GM12878 (cell line): Measurements from ENCODE around the gene DIS3L2. TPM values are rescaled to one million over a fixed set of nuclear protein-coding genes. Genes with fewer than 3 reads are reported as not detected.

ENCODE experiments used
- HDGF ChIP-seq: fragments of 450-650 bp; IDR thresholded peaks from 2 replicates; pipeline ENCODE4 v1.6.1; 2016; ENCODE audit warnings: antibody characterized with exemption
- IKZF2 ChIP-seq, 2 experiments: fragments of 450-650 bp; IDR thresholded peaks; 2 replicates each; pipeline ENCODE4 v1.6.1; 2017; ENCODE audit warnings: mild to moderate bottlenecking in 2 of 2, moderate library complexity in 2 of 2
- LARP7 ChIP-seq: fragments of 450-650 bp; IDR thresholded peaks from 2 replicates; pipeline ENCODE4 v1.6.1; 2017; ENCODE audit warnings: mild to moderate bottlenecking
- MAX ChIP-seq: IDR thresholded peaks from 2 replicates; pipeline ENCODE4 v1.6.1; 2012; ENCODE audit warnings: low read depth, low read length, improper control_type of control experiment
- NFYA ChIP-seq: IDR thresholded peaks from 2 replicates; pipeline ENCODE4 v1.6.1; 2011; ENCODE audit warnings: low read depth, mild to moderate bottlenecking, low read length, improper control_type of control experiment, borderline replicate concordance
- polyA plus RNA-seq, 11 experiments: library from polyadenylated mRNA; depleted of rRNA in 4 of 11; unstranded in 6 of 11; stranded (reverse) in 5 of 11; fragments of >200 nt; fragmentation: Nextera tagmentation in 4 of 11; fragmentation: Illumina TruSeq in 1 of 11; extraction: Ambion mirVana in 4 of 11; extraction: Trizol in 1 of 11; gene quantifications; 1 replicate in 1 of 11; 2 replicates in 10 of 11; pipeline versions ENCODE4 v1.2.1 to v1.2.3, GENCODE V29; 2011 to 2016; ENCODE audit warnings: inconsistent platforms in 2 of 11, missing spikeins in 2 of 11, low read depth in 1 of 11
- total RNA-seq, 4 experiments: library from RNA; depleted of rRNA in 3 of 4; stranded (reverse); fragments of >200 nt in 3 of 4; fragmentation: Illumina TruSeq in 1 of 4; extraction: Trizol in 1 of 4; gene quantifications; 2 replicates each; pipeline versions ENCODE4 v1.2.1 to v1.2.3, GENCODE V29; 2013 to 2021
- TF ChIP-seq, protein P1 (sequence below): fragments of 450-650 bp; formaldehyde crosslinking; IDR thresholded peaks from 2 replicates; pipeline ENCODE4 v1.5.0; 2022; ENCODE audit warnings: mild to moderate bottlenecking, missing genetic modification characterization
- TF ChIP-seq, protein P2 (sequence below): fragments of 450-650 bp; formaldehyde crosslinking; IDR thresholded peaks from 2 replicates; pipeline ENCODE4 v1.4.0; 2022; ENCODE audit warnings: mild to moderate bottlenecking, moderate library complexity

The DIS3L2 gene
- total and polyA plus RNA-seq, 10 of the 15 experiments (the other 5 are each of a cell fraction or from before 2014, with no cell fraction given): 3.5 to 27.1 (median 16.0) TPM

DNA sequence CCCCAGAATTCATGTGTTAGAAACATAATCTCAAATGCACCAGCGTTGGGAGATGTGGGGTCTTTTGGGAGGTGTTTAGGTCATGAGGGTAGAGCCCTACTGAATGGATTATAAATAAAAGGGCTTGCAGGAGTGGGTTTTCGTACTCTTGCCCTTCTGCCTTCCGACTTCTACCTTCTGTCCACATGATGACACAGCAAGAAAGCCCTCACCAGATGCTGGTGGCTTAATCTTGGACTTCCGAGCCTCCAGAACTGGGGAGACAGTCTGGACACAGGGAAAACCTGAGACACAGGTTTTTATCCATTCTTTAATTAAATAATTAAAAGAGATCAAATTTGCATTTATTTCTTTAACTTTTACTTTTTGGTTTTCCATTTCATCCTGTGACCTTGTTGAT, 87.8 kb downstream of the DIS3L2 start (continued):
- TF ChIP-seq, protein P1, sequence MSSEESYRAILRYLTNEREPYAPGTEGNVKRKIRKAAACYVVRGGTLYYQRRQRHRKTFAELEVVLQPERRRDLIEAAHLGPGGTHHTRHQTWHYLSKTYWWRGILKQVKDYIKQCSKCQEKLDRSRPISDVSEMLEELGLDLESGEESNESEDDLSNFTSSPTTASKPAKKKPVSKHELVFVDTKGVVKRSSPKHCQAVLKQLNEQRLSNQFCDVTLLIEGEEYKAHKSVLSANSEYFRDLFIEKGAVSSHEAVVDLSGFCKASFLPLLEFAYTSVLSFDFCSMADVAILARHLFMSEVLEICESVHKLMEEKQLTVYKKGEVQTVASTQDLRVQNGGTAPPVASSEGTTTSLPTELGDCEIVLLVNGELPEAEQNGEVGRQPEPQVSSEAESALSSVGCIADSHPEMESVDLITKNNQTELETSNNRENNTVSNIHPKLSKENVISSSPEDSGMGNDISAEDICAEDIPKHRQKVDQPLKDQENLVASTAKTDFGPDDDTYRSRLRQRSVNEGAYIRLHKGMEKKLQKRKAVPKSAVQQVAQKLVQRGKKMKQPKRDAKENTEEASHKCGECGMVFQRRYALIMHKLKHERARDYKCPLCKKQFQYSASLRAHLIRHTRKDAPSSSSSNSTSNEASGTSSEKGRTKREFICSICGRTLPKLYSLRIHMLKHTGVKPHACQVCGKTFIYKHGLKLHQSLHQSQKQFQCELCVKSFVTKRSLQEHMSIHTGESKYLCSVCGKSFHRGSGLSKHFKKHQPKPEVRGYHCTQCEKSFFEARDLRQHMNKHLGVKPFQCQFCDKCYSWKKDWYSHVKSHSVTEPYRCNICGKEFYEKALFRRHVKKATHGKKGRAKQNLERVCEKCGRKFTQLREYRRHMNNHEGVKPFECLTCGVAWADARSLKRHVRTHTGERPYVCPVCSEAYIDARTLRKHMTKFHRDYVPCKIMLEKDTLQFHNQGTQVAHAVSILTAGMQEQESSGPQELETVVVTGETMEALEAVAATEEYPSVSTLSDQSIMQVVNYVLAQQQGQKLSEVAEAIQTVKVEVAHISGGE (CRISPR knock-in tag): no peak
- TF ChIP-seq LARP7: no peak
- TF ChIP-seq, protein P2, sequence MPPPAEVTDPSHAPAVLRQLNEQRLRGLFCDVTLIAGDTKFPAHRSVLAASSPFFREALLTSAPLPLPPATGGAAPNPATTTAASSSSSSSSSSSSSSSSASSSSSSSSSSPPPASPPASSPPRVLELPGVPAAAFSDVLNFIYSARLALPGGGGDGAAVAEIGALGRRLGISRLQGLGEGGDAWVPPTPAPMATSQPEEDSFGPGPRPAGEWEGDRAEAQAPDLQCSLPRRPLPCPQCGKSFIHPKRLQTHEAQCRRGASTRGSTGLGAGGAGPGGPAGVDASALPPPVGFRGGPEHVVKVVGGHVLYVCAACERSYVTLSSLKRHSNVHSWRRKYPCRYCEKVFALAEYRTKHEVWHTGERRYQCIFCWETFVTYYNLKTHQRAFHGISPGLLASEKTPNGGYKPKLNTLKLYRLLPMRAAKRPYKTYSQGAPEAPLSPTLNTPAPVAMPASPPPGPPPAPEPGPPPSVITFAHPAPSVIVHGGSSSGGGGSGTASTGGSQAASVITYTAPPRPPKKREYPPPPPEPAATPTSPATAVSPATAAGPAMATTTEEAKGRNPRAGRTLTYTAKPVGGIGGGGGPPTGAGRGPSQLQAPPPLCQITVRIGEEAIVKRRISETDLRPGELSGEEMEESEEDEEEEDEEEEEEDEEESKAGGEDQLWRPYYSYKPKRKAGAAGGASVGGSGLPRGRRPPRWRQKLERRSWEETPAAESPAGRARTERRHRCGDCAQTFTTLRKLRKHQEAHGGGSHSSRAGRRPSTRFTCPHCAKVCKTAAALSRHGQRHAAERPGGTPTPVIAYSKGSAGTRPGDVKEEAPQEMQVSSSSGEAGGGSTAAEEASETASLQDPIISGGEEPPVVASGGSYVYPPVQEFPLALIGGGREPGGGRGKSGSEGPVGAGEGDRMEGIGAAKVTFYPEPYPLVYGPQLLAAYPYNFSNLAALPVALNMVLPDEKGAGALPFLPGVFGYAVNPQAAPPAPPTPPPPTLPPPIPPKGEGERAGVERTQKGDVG (CRISPR knock-in tag): no peak
- TF ChIP-seq NFYA: no peak
- no peak for TF ChIP-seq IKZF2 (IDR thresholded peaks at IDR 0.05)
- TF ChIP-seq HDGF: no peak
- TF ChIP-seq MAX: no peak
- TF ChIP-seq, all 136 proteins: peak for 0
